ENCODE results near the gene COPB1.

Gene COPB1

DNA sequence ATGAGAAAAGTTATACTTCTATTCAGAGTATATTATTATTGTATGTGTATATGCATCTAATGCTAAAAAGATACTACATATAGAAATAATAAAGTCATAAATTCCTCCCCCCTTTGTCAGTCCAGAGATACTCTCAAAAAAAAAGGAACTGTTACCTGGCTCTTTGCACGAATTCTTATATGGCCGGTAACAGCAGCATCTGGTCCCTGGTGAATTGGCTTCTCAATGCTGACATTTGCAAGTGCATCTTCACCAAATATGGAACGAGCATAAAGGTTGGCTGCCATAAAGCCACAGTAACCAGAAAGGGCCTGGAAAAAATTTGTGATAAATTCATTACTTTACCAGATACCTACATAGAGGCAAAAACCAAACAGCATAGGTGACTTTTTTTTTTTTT is 41.2 kb downstream of the COPB1 start:
- TF ChIP-seq GATA3 (IDR thresholded peaks at IDR 0.05; ENCODE audit: low read depth, low read length), result no peak
- TF ChIP-seq GATA2 (IDR thresholded peaks at IDR 0.05; ENCODE audit: low read depth, low read length), result no peak

DNA sequence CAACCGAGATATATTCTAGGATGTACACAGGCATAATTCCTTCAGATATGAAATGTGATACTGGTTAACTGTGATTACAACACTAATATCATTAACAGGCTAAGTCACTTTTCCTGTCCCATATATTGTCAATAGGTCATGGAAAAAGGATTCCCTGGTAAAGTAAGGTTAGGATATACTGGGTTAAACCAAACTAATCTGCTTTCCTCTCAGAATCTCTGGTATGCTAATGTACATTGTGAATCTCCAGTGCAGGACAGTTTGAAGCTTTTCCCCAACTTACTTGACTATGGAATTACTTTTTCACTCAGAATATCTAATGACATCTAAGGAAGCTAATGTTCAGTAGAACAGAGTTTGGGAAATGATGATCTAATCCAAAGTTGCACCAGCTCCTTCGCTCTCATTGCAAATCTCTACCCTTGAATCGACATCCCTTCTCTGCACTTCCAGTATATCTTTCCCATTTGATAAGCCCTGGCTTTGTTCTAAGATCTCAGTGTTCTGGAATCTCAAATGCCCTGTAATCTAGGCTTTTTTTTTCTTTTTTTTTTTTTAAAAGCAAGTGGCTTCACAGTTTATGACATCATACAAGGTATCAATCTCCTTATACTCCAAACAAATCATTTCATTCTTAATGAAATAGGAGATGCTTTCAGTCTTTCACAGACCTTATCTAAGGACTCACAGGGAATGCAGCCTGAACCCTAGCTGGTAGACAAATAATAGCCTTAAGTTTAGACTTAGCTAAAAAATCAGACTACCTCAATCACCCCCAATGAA is 43.8 kb downstream of the COPB1 start:
- no peak for TF ChIP-seq GATA3 (IDR thresholded peaks at IDR 0.05; ENCODE audit: low read depth, low read length)
- TF ChIP-seq GATA2 (IDR thresholded peaks at IDR 0.05; ENCODE audit: low read depth, low read length), result no peak

DNA sequence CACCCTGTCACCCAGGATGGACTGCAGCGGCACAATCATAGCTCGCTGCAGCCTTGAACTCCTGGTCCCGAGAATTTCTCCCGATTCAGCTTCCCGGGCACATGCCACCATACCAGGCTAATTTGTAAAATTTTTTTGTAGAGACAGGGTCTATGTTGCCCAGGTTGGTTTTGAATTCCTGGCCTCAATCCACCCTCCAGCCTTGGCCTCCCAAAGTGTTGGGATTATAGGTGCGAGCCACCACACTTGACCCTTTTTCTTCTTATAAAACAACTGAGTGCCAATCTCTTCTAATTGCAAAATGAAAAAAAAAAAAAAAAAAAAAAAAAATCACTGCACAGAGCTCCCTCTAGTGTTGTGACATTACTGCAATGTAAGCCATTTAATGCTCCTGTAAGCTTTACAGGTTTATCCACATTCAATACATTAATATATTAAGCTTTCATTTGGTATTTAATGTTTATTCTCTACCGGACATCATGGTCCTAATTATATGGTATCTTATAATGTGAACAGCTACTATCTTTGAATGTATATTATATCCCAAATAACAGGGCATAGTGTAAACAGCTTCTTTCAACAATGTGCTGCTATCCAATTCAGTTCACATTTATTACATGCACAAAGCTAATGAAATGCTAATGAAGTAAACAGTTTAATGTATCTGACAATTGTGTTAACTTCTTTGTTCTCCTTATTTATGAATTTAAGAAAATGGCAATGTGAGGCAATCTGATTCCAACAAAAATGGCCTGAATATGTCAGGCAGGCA is 44.6 kb downstream of the COPB1 start:
- TF ChIP-seq GATA2 (IDR thresholded peaks at IDR 0.05; ENCODE audit: low read depth, low read length) (no peak), GATA3 (IDR thresholded peaks at IDR 0.05; ENCODE audit: low read depth, low read length) (no peak)

DNA sequence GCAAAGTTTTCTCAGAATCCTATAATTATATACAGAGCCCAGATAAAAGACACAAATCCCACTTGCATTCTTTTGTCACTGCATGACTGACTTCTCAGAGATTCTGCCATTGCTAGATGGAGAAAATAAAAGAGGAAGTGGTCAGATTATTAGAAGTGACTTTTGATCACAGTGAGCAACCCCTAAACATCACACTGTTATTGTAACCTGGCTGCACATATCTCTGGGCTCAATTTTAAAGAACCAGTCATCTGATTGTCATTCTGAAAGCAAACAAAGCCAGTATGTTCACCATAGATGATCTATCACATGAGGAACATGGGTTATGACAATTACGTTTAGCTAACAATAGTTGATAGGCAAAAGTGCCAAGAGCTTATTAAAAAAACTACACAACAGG is 47.8 kb downstream of the COPB1 start:
- TF ChIP-seq GATA3 (IDR thresholded peaks at IDR 0.05; ENCODE audit: low read depth, low read length) (no peak), GATA2 (IDR thresholded peaks at IDR 0.05; ENCODE audit: low read depth, low read length) (no peak)

DNA sequence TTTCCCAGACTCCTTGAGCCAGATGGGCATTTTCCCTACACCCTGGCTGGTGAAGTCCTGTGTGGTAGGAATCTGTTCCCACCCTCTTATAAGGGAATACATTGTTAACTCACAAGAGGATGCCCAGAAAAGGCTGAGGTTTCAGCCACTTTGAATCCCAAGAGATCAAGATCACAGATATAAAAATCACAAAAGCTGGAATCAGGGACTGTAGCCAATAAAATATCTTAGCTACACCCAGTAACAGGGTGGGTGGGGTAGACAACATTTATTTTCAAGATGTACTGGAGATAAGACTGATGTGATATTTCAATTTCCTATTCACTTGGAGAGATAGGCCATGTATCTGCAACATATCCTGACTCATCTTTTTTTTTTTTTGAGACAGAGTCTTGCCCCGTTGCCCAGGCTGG is 50.3 kb downstream of the COPB1 start:
- TF ChIP-seq GATA2 (IDR thresholded peaks at IDR 0.05; ENCODE audit: low read depth, low read length), result no peak; the same call in 1 of the 2 replicates
- no peak for TF ChIP-seq GATA3 (IDR thresholded peaks at IDR 0.05; ENCODE audit: low read depth, low read length)

- TF ChIP-seq GATA2 (IDR thresholded peaks at IDR 0.05; ENCODE audit: low read depth, low read length), result no peak
- TF ChIP-seq GATA3 (IDR thresholded peaks at IDR 0.05; ENCODE audit: low read depth, low read length), result no peak
These were observed 51.4 kb downstream of the COPB1 start for GRCh38 chr11:14448240-14448639.

DNA sequence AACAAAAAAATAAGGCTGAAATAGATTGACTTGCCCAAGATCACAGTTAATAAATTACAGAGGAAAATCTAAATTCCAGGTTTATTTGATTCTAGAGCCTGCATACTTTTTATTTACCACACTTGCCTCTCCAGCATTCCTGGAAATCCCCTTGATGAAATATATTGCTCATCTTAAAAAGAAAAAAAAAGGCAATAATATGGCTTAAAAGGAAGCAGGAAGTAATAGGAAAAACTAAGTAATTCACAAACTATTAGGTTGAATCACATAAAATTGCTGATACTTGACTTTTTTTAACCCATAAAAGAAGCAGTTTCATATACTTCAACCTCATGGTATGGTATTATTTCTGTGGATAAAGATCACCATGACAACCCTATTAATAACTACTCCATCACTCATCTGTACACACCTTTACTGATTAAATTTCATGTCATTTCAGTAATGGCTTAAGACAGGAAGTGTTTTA is 52.9 kb downstream of the COPB1 start:
- TF ChIP-seq GATA2 (IDR thresholded peaks at IDR 0.05; ENCODE audit: low read depth, low read length) (no peak), GATA3 (IDR thresholded peaks at IDR 0.05; ENCODE audit: low read depth, low read length) (no peak)

GRCh38 chr11:14445542-14446530 is 53.8 kb downstream of the COPB1 start:
- TF ChIP-seq GATA2 (IDR thresholded peaks at IDR 0.05; ENCODE audit: low read depth, low read length) (no peak), GATA3 (IDR thresholded peaks at IDR 0.05; ENCODE audit: low read depth, low read length) (no peak)

DNA sequence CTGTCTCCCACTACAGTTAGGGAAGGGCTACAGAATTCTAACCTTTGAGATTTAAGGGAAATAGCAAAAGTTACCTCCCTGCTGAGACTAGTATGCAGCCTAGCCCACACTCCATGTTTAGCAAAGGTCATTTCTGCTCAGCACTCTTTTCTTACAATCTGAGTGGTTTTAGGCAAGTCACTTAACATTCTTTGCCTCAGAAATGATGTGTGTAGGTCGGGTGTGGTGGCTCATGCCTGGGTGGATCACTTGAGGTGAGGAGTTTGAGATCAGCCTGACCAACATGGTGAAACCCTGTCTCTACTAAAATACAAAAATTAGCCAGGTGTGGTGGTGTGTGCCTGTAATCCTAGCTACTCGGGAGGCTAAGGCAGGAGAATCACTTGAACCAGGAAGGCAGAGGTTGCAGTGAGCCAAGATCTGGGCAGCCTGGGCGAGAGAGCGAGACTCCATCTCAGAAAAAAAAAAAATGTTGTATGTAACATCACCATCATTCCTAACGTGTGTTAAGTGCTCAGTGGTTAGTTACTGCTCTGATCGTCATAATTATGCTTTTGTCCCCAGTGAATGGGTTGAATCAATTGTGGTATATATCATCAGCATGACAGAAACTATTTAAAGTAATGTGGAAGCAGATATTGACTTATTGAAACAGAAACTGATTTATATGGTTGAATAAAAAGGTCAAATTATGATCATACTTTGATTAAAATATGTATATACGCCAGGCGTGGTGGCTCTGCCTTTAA is 55.0 kb downstream of the COPB1 start:
- no peak for TF ChIP-seq GATA2 (IDR thresholded peaks at IDR 0.05; ENCODE audit: low read depth, low read length)
- TF ChIP-seq GATA3 (IDR thresholded peaks at IDR 0.05; ENCODE audit: low read depth, low read length), result no peak

DNA sequence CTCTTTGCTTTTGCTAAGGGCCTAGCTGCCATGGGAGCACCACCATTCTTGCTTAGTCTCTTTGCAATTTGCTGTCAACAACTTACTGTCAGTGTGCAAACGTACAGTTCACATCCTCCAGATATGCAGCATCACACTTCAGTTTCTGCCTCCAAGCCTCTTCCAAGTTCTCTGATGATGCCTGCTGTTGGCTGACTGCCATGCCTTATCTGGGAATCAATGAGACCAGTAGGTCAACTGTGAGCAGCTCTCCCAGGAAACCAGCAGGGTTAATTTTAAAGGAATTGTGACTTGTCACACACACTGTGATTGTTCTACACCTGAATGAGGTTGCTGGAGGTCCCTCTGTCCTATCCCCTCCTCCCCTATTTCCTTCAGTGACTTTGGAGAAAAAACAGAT is 56.0 kb downstream of the COPB1 start:
- TF ChIP-seq GATA3 (IDR thresholded peaks at IDR 0.05; ENCODE audit: low read depth, low read length) (peak; percentile 51; the same call in 1 of the 2 replicates), GATA2 (IDR thresholded peaks at IDR 0.05; ENCODE audit: low read depth, low read length) (peak; percentile 89)

DNA sequence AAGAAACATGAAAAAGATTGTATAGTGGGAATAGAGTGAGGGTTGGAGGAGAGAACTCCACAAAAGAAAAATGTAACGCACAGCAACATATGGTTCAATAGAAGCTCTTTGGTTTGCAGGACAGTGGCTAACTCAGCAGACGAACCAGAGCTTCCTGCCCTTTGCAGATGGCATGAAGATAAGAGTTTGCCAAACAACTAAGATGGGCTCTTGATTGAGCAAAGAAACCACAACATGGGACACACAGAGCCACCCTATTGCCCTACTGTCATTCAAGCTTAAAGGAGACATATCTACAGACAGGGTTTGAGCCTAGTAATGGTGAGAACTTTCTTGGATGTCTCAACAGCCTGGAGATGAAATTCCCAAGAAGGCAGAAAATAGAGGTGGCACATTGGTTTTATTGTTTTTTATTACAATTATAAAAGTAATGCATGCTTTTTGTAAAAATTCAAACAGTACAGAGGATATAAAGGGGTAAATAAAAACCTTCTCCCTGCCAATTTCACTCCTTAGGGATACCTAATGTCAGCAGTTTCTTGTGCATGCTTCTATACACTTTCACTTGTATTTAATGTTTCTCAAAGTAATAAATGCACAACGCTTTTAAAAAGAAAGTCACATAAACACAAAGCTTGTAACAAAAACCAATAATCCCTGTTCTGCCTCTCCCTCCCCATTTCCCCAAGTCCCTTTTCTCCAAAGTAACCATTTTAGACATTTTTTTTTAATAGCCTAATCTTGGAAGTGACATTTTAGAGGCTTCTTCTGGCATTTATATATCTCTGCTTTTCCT is 63.7 kb downstream of the COPB1 start:
- peak; percentile 63; the same call in 1 of the 2 replicates for TF ChIP-seq GATA2 (IDR thresholded peaks at IDR 0.05; ENCODE audit: low read depth, low read length)
- TF ChIP-seq GATA3 (IDR thresholded peaks at IDR 0.05; ENCODE audit: low read depth, low read length), result no peak

- TF ChIP-seq GATA3 (IDR thresholded peaks at IDR 0.05; ENCODE audit: low read depth, low read length) (no peak), GATA2 (IDR thresholded peaks at IDR 0.05; ENCODE audit: low read depth, low read length) (no peak)
These were observed 74.0 kb downstream of the COPB1 start for GRCh38 chr11:14425621-14426020.
